ENCODE results near the gene IMMT.
A peak's percentile ranks its signal among the peaks of the same experiment; 100 is the strongest.

The IMMT gene

DNA sequence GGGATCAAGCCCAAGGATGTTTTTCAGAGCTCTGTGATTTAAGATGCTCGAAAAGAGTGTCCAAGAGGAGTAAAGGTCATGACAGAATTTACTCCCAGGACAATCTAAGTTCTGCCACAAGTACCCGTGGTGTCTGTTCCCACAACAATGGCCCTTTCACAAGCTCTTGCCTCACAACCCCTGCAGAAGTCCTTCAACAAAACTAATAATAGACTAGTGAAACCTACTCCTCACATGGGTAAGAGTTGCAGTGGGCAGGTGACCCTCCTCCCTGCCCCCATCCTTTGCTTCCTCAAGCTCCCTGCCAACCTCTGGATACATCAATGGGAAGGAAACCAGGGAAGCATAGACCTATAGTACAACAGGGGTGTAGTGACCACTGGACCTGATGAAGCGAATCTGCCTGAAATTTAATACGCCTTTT lies 54.3 kb downstream of the IMMT start:
- DNase-seq (ENCODE audit: low spot score) = no peak

- DNase-seq (ENCODE audit: low spot score) = no peak
Observed at GRCh38 chr2:86139981-86140380, 55.3 kb downstream of the IMMT start.

- DNase-seq (ENCODE audit: low spot score) = no peak
Observed at GRCh38 chr2:86138736-86139625, 56.3 kb downstream of the IMMT start.

DNA sequence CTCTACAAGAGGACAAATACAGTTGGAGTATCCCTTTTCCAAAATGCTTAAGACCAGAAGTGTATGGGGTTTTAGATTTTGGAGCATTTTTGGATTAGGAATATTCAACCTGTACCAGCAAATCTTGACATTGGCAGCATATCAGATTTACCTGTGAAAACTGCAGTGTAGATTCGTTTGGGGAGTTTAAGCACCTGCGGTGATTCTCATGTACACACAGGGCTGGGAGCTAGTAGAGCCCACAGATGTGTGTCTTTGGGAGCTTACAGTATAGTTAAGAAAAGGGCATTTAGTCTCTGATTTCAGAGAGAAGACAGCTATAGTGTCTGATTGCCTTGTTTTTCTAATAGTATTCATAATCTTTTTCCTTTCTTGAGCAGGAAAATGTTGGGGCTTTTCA lies 59.1 kb downstream of the IMMT start:
- DNase-seq (ENCODE audit: low spot score) = no peak

- no peak for DNase-seq (ENCODE audit: low spot score)
Observed at GRCh38 chr2:86135653-86136052, 59.6 kb downstream of the IMMT start.

DNA sequence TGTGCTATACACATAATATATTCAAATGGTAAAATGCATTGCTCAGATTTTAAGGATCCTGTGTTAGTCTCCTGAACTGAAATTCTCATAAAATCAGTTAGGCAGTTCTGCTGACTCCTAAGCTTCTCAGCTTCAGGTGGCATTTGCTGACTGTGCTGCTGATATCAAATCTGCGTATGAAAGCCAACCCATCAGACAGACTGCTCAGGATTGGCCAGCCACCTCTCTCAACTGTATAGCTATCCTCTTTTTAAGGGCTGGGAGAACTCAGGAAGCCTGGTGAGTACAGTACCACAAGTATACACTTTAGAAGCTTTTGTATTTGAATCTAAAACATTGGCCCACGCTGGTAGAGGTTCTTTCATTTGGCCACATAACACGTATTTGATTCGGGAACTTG lies 60.6 kb downstream of the IMMT start:
- DNase-seq (ENCODE audit: low spot score) = no peak

- no peak for DNase-seq (ENCODE audit: low spot score)
Observed at GRCh38 chr2:86124683-86125082, 70.6 kb downstream of the IMMT start.

GRCh38 chr2:86123328-86123925 lies 71.8 kb downstream of the IMMT start:
- DNase-seq (ENCODE audit: low spot score) = no peak

GRCh38 chr2:86118130-86118529 lies 77.1 kb downstream of the IMMT start:
- DNase-seq (ENCODE audit: low spot score) = no peak

DNA sequence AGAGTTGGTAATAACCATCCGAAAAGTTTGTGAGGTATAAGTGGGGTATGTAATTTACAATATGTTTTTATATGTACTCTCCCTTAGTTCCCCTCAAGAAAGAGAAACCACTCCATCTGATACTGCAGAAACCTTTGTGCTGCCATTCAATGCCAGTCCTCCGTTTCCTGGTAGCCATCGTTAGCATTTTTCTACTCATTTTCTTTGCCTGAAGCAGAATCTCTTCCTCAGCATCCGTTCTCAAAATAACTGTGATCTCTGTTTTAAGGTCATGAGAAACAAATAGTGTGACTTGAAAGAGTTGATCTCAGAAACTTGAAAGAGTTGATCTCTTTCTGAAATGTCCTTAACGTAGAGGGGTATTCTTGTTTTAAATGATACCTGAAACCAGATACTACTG lies 88.2 kb downstream of the IMMT start:
- DNase-seq (ENCODE audit: low spot score) = no peak

- peak; percentile 94 for DNase-seq (ENCODE audit: low spot score)
Observed at GRCh38 chr2:86105969-86106945, 89.0 kb downstream of the IMMT start, which contains the start of gene PTCD3. Gene PTCD3, plus strand, starts transcription at chr2:86106235. Its CDS starts 13 bp downstream, at chr2:86106248.

- peak; percentile 90 for DNase-seq (ENCODE audit: low spot score)
Observed at GRCh38 chr2:86105252-86105968, 89.9 kb downstream of the IMMT start, which contains the start of gene POLR1A. Gene POLR1A, minus strand, starts transcription at chr2:86105886. Its CDS starts 110 bp downstream, at chr2:86105776.

DNA sequence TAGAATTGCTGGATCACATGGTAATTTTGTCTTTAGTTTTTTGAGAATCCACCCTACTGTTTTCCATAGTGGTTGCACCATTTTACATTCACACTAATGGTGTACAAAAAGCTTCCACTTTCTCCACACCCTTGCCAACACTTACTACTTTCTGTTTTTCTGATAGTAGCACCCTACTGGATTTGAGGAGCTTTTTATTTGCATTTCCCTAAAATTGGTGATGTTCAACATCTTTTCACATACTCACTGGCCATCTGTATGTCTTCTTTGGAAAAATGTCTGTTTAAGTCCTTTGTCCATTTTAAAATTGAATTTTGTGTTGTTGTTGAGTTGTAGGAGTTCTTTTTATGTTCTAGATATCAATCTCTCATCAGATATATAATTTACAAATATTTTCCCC lies 93.1 kb downstream of the IMMT start:
- DNase-seq (ENCODE audit: low spot score) = no peak

GRCh38 chr2:86097913-86098312 lies 97.3 kb downstream of the IMMT start:
- no peak for DNase-seq (ENCODE audit: low spot score)

GRCh38 chr2:86097114-86097896 lies 98.0 kb downstream of the IMMT start:
- DNase-seq (ENCODE audit: low spot score) = no peak

GRCh38 chr2:86094229-86094628 lies 101.0 kb downstream of the IMMT start:
- DNase-seq (ENCODE audit: low spot score) = no peak

All from left forelimb (tissue), 1 donor.